Measurements from ENCODE around the gene LEO1. TPM values are rescaled to one million over a fixed set of nuclear protein-coding genes. Genes with fewer than 3 reads are reported as not detected.
A peak's percentile ranks its signal among the peaks of the same experiment; 100 is the strongest.

LEO1 gene
- total and polyA plus RNA-seq, 10 of the 15 experiments (the other 5 are each of a cell fraction or from before 2014, with no cell fraction given) = 13.6 to 50.6 (median 32.4) TPM

DNA sequence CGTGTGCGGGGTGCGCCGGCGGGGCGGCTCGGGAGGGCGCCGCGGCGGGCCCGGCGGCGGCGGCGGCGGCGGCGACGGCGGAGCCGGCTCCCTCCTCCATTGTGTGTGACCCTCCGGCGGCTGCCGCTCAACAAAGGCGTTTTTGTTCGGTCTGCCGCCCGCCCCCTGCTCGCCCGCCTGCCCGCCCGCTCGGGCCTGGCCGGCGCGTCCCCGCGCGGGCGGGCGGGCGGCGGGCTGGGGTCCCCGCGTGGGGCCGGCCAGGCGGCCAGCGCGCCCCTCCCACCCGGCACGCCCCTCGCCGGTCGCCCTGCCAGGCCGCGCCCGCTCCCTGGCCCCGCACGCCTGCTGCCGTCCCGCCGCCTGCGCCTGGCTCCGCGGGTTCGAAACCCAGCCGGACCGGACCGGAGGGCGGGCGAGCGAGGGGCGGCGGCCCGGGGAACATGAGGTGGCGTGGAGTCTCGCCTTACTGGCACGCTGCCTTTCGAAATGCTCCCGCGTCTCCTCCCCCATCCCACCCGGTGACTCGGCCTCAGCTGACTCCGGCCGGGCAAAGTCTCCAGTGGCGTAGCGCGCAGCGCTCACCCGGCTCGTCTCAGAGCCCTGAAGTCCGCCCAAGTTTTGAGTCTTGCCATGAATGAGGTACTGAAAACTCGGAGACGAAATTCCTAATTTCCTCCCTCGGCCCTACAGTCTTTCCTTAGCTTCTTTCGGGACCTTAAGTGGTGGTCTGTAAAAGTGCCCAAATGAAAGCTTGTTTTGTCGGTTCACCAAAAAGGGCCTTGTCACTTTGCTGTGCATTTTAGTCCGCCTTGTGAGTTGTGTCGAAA, 48.0 kb upstream of the LEO1 start (continued):
- TF ChIP-seq CUX1 (IDR thresholded peaks at IDR 0.05; ENCODE audit: insufficient replicate concordance, low read depth, low read length) = no peak
- TF ChIP-seq ZNF274 (IDR thresholded peaks at IDR 0.05; ENCODE audit: insufficient read depth, insufficient read length) = no peak
- TF ChIP-seq, protein P1, sequence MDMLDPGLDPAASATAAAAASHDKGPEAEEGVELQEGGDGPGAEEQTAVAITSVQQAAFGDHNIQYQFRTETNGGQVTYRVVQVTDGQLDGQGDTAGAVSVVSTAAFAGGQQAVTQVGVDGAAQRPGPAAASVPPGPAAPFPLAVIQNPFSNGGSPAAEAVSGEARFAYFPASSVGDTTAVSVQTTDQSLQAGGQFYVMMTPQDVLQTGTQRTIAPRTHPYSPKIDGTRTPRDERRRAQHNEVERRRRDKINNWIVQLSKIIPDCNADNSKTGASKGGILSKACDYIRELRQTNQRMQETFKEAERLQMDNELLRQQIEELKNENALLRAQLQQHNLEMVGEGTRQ (IDR thresholded peaks at IDR 0.05; ENCODE audit: borderline replicate concordance, low read depth, low read length) = peak; percentile 17; the same call in 1 of the 2 replicates
- peak; percentile 41 for TF ChIP-seq IKZF1 (conservative IDR thresholded peaks at IDR 0.05)
- TF ChIP-seq HDAC6 (IDR thresholded peaks at IDR 0.05; ENCODE audit: unreplicated experiment) = no peak
- peak; percentile 65 for TF ChIP-seq EED (IDR thresholded peaks at IDR 0.05; ENCODE audit: low read depth)
- peak; percentile 23; the same call in 1 of the 2 replicates for TF ChIP-seq RB1 (IDR thresholded peaks at IDR 0.05; ENCODE audit: borderline replicate concordance)
- no peak for TF ChIP-seq STAT1 (conservative IDR thresholded peaks at IDR 0.05)
- no peak for TF ChIP-seq GABPA (IDR thresholded peaks at IDR 0.05; ENCODE audit: low read depth)
- TF ChIP-seq USF1 (IDR thresholded peaks at IDR 0.05; ENCODE audit: borderline replicate concordance, extremely low read length, insufficient read depth, low read depth, low read length) = peak; percentile 33
- TF ChIP-seq TBL1XR1 (IDR thresholded peaks at IDR 0.05; ENCODE audit: low read depth, low read length) = no peak
- TF ChIP-seq POLR2AphosphoS5 (IDR thresholded peaks at IDR 0.05; ENCODE audit: low read length) = peak; percentile 74; the same call in 1 of the 2 replicates
- peak; percentile 91 for TF ChIP-seq NKRF (conservative IDR thresholded peaks at IDR 0.05)
- TF ChIP-seq PAX5 (IDR thresholded peaks at IDR 0.05; ENCODE audit: borderline replicate concordance, low read depth, low read length) = peak; percentile 34; the same call in 1 of the 2 replicates
- TF ChIP-seq SREBF2 (IDR thresholded peaks at IDR 0.05; ENCODE audit: low read length) = no peak
- no peak for TF ChIP-seq POLR2AphosphoS2 (IDR thresholded peaks at IDR 0.05; ENCODE audit: low read depth, low read length)
- 0 out of 2 replicates have a peak, but pooled peaks have one; percentile 47 for TF ChIP-seq TAF1 (IDR thresholded peaks at IDR 0.05; ENCODE audit: borderline replicate concordance, low read depth, low read length)
- TF ChIP-seq HDAC2 (IDR thresholded peaks at IDR 0.05) = no peak
- TF ChIP-seq EZH2 (IDR thresholded peaks at IDR 0.05; ENCODE audit: borderline replicate concordance, control insufficient read depth, low read depth, low read length) = no peak
